Right ventricle myocardium inferior (tissue), 1 donor: ENCODE data around the gene UGT1A1. TPM values are rescaled to one million over a fixed set of nuclear protein-coding genes. Genes with fewer than 3 reads are reported as not detected.
"Not testable (repeated sequence)": the region's sequence is repeated elsewhere in the genome, so short reads cannot be mapped to it uniquely, and the experiment has no call there.

Experiments used
- ATAC-seq: fragments of 200-7000 bp; cut with Tn5 transposase; one replicate; pipeline ENCODE4 v1.9.1; 2020; ENCODE audit warnings: mild to moderate bottlenecking, moderate library complexity
- DNase-seq: peaks from one replicate; pipeline ENCODE4 v3.0.0; 2021; ENCODE audit errors: missing footprints
- intact Hi-C: fragments of 100-400 bp; cut with DNase I; formaldehyde crosslinking; loops from one replicate; pipeline ENCODE4 v1.11.0; 2022
- long read RNA-seq: library from polyadenylated mRNA; unstranded; transcript quantifications from one replicate; pipeline ENCODE4 v2.0.0, GENCODE V29; 2021
- total RNA-seq: library from RNA; stranded (reverse); fragmentation: NEBNext Ultra II Directional; extraction: Animal tissue kit (Norgen Biotek cat#: 25700); gene quantifications from one replicate; pipeline ENCODE4 v1.2.1, GENCODE V29; 2021
- donor health status: DM: no; HTN: yes; CAD: no; lungs with severe emphysema.

The UGT1A1 gene
- not detected for total RNA-seq
- long read RNA-seq = 0 reads

- DNase-seq = no peak
- no peak for ATAC-seq
- intact Hi-C loops = no loop called here
These were observed at the start of gene UGT1A1 for GRCh38 chr2:233760043-233760442. Gene UGT1A1, plus strand, starts transcription at chr2:233760270. Its CDS starts 18 bp downstream, at chr2:233760288.

DNA sequence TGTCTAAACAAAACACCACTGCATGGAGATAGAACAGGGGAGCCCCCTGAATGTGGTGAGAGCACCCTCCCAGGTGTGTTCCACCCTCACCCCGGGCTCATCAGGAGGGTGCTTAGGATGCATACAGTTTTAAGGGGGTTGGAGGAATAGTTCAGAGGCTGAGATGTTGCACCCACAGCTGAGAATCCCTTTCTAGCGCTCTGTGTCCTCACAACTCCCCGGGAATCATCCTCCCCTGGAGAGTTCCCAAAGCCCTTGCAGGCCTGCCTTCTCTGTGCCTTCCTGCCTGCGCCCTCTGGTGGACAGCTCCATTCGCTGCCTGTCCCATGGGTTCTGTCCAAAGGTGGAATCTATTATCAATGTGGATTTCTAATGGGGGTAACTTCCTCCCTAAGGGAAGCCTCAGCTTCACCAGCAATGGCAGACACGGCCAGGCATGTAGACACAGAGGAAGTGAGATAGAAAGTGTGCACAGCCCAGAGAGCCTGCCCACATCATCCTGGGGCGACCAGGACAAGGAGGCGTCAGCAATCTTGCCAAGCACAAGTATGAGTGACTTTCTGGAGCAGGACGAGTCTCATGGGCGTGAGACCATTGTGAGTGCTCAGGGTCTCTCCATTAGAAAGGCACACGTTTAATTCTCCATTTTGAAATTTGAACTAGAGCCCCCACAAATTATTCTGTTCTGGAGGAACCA is 48.6 kb upstream of the UGT1A1 start:
- ATAC-seq (peak; percentile 68), DNase-seq (no peak)
- intact Hi-C loops = no loop called here

GRCh38 chr2:233712611-233713261 is 47.3 kb upstream of the UGT1A1 start, which contains the start of gene UGT1A5:
Gene UGT1A5, plus strand, starts transcription at chr2:233712907. Its CDS starts 85 bp downstream, at chr2:233712992.
- DNase-seq (no peak), ATAC-seq (no peak)
- intact Hi-C loops = no loop called here

DNA sequence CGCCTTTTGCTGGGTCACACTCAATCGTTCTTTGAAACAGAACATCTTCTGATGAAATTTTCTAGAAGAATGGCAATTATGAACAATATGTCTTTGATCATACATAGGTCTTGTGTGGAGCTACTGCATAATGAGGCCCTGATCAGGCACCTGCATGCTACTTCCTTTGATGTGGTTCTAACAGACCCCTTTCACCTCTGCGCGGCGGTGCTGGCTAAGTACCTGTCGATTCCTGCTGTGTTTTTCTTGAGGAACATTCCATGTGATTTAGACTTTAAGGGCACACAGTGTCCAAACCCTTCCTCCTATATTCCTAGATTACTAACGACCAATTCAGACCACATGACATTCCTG is 46.8 kb upstream of the UGT1A1 start:
- no peak for ATAC-seq
- no peak for DNase-seq
- intact Hi-C loops = no loop called here

- intact Hi-C loops = no loop called here
- no peak for ATAC-seq
These were observed 45.9 kb upstream of the UGT1A1 start for GRCh38 chr2:233714121-233714520.

GRCh38 chr2:233718552-233718951 is 41.5 kb upstream of the UGT1A1 start, which contains the start of gene UGT1A4:
Gene UGT1A4, plus strand, starts transcription at chr2:233718736. Its CDS starts 85 bp downstream, at chr2:233718821.
- intact Hi-C loops = no loop called here
- ATAC-seq = no peak
- DNase-seq = no peak

More at GRCh38 chr2:233714121-233714520, 45.9 kb upstream of the UGT1A1 start:
- no peak for DNase-seq

DNA sequence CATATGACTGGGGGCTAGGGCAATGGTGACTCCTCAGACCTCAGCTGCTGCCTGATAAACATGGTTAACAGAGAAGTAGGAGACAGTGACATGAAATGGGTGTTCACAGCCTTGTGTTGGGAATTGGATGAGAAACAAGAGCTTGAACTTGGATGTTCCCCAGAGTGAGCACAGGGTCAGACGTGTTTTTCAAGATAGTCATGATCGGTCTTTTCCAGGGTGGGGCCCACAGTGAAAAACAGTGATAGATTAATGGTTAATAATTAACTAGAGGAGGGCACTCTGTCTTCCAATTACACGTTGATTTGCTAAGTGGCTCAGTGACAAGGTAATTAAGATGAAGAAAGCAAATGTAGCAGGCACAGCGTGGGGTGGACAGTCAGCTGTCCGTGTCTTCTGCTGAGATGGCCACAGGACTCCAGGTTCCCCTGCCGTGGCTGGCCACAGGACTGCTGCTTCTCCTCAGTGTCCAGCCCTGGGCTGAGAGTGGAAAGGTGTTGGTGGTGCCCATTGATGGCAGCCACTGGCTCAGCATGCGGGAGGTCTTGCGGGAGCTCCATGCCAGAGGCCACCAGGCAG is 31.3 kb upstream of the UGT1A1 start, which contains the start of gene UGT1A3:
Gene UGT1A3, plus strand, starts transcription at position 320 of the 579 bp plus-strand sequence. Its CDS starts 85 bp downstream, at position 405.
- no peak for DNase-seq
- ATAC-seq = no peak
- intact Hi-C loops = no loop called here

DNA sequence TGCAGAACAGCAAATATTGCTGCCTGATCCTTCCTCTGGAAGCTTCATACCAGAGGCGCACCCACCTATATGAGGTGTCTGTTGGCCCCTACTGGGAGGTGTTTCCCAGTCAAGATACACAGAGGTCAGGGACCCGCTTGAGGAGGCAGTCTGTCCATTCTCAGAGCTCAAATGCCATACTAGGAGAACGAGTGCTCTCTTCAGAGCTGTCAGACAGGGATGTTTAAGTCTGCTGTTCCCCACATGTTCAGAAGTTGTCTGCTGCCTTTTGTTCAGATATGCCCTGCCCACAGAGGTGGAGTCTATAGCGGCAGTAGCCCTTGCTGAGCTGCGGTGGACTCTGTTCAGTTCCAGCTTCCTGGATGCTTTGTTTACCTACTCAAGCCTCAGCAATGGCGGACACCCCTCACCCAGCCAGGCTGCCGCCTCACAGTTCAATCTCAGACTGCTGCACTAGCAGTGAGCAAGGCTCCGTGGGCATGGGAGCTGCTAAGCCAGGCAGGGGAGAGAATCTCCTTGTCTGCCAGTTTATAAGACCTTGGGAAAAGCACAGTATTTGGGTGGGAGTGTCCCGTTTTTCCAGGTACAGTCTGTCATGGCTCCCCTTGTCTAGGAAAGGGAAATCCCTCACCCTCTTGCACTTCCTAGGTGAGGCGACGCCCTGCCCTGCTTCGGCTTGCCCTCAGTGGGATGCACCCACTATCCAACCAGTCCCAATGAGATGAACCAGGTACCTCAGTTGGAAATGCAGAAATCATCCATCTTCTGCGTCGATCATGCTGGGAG is 23.0 kb upstream of the UGT1A1 start:
- intact Hi-C loops, DNase-seq, ATAC-seq: not testable (repeated sequence)

DNA sequence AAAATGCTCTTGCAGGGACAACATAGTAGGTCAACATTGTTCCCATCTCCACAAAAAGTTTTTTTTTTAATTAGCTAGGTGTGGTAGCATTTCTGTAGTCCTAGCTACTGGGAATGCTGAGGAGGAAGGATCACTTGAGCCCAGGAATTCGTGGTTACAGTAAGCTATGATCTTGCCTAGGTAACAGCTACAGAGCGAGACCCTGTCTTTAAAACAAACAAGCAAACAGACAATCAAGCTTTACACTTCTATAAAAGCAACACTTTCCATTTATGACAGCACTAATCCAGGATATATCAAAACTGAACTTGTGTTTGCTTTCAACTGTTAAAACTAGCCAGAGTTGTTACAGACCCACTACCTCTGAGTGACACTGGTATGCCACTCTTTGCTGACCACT is 19.2 kb upstream of the UGT1A1 start:
- DNase-seq (no peak), ATAC-seq (no peak)
- intact Hi-C loops = no loop called here

DNA sequence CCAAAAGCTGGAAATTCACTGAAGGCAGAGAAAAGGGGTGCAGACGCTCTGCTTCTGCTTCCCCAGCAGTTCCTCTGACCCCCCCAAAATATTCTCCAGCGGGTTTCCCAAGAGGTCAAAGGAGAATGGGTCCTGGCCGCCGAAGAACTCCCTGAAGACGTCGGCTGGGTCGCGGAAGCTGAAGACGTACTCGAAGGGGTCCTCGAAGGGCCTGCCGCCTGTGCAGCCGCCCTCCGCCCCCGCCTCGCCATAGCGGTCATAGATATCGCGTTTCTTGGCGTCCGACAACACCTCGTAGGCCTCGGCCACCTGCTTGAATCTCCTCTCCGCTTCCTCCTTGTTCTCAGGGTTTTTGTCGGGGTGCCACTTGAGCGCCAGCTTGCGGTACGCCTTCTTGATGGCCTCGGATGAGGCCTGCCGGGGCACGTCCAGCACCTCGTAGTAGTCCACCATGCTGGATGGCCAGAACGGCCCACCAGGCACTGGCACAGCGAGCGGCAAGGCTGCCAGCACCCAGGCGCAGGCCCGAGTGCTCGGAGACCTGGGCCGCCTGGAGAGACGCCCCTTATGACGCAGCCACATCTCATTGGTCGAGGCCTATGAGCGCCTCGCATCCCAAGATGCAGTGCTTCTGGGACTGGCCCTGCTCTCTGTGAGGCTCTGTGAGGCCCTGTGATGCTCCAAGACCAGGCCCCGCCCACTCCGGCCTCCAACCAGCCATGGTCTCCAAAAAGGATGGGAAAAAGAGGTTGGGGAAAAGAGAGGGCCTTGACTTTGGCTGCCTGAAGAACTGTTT is 16.4 kb upstream of the UGT1A1 start:
- ATAC-seq = no peak
- intact Hi-C loops = no loop called here
- DNase-seq = peak; percentile 58

GRCh38 chr2:233745073-233745755 is 14.9 kb upstream of the UGT1A1 start:
- DNase-seq (no peak), ATAC-seq (no peak)
- intact Hi-C loops = no loop called here

DNA sequence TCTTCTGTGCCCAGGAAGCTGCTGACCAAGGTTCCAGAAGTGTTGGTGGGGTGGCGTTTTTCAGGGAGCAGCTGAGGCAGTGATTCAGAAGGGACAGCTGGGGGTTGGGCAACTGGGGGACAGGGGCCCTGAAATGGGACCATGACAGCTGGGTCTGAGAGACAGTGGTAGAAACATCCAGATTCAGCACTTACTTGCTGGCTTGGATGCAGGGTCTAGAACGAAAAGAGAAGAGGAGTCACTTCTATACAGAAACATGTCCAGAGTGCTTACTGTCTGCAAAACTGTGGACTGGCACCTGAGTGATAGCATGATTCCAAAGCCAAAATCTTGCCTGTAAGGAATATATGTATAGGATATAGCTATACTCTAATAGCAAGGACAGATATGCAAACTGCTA is 14.2 kb upstream of the UGT1A1 start:
- DNase-seq, intact Hi-C loops, ATAC-seq: not testable (repeated sequence)

DNA sequence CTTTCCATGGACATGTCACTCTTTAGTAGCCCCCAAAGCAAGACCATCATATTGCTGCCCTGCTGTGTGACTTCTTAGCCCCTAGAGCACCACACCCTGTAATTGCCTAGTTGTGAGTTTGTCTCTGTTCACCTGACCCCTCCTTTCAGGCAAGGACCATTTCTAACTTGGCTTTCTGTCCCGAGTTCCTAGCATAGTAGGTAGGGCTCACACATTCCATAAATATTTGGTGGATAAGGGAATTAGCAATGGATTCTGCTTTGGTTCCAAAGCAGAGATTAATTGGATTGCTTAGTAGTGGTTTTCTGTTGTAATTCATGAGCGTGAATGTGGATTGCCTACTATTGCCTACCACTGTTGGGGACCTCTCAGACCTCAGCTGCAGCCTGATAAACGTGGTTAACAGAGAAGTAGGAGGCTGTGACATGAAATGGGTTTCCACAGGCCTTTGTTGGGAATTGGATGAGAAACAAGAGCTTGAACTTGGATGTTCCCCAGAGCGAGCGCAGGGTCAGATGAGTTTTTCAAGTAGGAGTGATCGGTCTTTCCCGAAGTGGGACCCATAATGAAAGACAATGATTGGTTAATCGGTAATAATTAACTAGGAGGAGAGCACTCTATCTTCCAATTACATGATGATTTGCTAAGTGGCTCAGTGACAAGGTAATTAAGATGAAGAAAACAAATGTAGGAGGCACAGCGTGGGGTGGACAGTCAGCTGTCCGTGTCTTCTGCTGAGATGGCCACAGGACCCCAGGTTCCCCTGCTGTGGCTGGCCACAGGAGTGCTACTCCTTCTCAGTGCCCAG is 13.4 kb upstream of the UGT1A1 start:
- intact Hi-C loops = no loop called here
- ATAC-seq = no peak

DNA sequence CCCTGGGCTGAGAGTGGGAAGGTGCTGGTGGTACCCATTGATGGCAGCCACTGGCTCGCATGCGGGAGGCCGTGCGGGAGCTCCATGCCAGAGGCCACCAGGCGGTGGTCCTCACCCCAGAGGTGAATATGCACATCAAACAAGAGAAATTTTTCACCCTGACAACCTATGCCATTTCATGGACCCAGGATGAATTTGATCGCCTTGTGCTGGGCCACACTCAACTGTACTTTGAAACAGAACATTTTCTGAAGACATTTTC is 12.9 kb upstream of the UGT1A1 start:
- DNase-seq (no peak), ATAC-seq (no peak)
- intact Hi-C loops = no loop called here

More for the DNA sequence above, 13.4 kb upstream of the UGT1A1 start:
- no peak for DNase-seq

DNA sequence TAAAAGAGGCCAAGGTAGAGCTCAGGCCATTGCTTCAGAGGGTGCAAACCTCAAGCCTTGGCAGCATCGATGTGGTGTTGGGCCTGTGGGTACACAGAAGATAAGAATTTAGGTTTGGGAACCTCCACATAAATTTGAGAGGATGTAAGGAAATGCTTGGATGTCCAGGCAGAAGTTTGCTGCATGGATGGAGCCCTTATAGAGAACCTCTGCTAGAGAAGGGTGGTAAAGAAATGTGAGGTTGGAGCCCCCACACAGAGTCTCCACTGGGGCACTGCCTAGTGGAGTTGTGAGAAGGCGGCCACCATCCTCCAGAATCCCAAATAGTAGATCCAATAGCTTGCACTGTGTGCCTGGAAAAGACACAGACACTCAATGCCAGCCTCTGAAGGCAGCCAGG is 9.4 kb upstream of the UGT1A1 start:
- intact Hi-C loops, ATAC-seq, DNase-seq: not testable (repeated sequence)

- DNase-seq, intact Hi-C loops, ATAC-seq: not testable (repeated sequence)
These were observed 8.7 kb upstream of the UGT1A1 start for GRCh38 chr2:233751212-233752009.
